GM18519 (cell line): Measurements from ENCODE around the gene MAGOH.

Experiments used
- ATAC-seq: cut with Tn5 transposase; IDR thresholded peaks from one replicate; pipeline ENCODE4 v1.9.1; 2021; ENCODE audit warnings: mild to moderate bottlenecking, moderate library complexity; ENCODE audit not compliant: unreplicated experiment, low FRiP score

The MAGOH gene

DNA sequence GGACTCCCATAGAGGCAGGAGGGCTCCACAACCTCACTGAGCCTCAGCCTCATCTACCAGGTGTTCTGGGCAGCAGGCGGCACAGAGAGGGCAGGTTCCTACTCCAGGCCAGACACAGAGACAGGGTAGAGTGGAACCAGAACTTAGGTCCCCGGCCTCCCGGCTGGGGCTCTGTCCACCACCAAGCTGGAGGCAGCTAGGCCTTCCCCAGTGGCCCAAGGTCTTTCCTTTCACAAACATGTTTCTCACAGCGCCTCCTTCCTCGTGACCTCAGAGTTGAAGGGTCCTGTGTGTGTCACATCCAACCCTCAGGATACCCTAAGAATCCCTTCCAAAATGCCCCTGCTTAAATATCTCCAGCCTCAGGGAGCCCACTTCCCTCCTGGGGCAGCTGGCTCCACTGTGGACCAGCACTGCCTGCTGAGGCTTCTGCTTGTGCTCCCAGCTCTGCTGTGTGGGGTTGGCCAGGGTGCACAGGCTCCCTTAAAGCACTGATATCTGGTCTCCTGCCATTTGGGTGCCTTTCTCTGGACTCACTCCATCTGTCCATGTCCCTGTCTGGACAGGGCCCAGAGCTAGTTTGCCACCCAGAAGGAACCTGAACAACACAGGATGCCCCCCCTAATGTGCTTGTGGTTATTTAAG, 33.2 kb upstream of the MAGOH start:
- ATAC-seq = no peak

DNA sequence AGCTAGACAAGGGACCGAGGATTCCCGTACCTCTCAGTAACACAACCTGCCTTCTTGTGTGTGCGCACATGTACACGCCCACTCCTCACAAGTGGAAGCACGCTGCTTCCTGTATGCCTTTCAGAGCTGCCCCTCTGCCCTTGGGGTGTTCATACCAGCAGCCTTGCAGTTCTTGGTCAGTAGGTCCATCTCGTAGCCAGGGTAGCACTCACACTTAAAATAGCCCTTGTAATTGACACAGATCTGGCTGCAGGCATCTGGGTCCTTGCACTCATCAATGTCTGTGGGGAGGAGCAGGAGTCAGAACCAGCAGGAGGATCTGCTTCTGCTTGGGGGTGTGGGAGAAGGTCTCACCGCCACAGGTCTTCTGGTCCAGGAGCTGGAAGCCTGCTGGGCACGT, 32.6 kb upstream of the MAGOH start:
- ATAC-seq = no peak

DNA sequence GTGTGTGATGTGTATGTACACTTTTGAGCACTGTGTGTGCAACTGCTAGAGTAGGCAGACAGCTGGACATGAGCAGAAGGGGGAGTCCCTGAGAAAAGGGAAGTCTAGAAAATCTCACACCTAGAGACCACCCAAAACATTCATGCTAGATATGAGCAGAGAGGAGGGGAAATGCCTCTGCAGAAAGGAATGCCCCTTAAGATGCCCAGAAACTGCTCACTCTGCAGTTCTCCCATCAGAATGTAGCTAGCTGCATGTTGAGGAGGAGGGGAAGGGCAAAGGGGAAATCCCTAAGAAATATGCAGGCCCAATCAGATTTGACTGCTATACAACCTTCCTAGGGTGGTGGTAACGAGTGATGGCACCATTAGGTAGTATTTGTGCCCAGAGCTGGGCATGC, 31.8 kb upstream of the MAGOH start:
- no peak for ATAC-seq

DNA sequence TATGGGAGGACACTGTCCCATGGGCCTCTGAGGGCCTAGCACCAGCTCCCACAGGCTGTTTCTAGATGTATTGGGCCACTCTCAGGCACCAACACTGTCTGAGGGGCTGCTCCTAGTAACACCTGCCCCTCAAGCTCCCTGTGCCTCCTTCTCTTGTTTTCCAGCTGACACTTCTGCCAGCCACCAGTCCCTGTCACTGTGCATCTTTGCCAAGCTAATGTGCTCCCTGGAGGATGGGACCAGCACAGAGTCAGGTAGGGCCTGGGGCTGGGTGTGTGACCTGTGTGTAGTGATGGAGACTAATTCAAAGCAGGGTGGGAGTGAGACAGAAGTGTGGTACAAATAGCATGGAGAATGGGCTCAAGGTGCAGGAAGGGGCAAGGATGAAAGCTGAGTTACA, 29.4 kb upstream of the MAGOH start:
- ATAC-seq = no peak

DNA sequence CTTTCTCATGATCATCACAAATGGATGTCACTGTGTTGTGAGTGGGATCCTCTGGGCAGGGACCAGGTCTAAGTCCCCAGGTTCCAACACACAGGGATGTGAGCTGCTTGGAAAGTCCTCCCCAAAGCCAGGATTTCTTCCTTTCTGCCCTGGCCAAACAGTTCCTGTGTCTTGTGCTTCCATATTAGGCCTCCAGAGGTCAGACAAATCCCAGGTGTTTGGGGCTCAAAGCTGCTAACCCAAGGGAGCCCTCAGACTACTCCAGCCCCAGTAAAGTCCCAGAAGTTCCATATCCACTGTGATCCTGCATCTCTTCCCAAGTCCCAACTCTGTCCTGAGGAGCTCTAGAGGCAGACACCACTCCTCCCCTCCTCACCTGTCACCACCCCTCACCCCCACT, 27.7 kb upstream of the MAGOH start:
- no peak for ATAC-seq

DNA sequence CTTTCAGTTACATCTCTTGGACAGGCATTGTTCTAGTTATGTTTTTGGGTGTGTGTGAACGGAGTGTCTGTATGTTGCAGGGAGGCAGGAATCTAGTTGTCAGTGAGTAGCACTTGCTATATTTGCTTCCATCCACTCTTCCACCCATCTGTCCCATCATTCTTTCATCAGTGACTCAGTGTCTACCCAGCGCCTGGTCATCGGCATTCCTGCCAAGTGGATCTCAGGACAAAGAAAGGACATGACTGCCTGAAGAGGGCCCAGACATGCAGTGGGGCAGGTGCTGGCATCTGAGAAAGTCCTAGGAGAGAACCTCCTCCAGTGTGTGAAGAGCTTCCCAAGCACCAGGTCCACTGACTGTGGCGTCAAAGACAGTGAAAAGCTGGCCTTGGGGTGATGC, 27.3 kb upstream of the MAGOH start:
- ATAC-seq = no peak

DNA sequence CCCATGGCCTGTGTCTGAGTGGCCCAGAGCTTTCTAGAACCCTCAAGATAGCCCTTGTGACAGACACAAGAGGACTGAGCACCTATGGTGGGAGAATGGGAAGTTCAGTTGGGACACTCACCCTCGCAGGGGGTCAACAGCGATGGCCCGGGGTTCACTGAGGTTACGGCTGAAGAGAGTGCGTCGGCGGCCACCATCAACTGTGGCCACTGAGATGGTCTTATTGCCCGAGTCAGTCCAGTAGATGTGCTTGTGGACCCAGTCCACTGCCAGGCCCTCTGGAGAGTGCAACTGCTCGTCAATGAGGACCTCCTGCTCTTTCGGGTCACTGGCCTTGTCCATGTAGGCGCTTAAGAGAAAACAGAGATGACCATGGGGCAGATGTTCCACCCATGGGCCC, 25.7 kb upstream of the MAGOH start:
- ATAC-seq = no peak

DNA sequence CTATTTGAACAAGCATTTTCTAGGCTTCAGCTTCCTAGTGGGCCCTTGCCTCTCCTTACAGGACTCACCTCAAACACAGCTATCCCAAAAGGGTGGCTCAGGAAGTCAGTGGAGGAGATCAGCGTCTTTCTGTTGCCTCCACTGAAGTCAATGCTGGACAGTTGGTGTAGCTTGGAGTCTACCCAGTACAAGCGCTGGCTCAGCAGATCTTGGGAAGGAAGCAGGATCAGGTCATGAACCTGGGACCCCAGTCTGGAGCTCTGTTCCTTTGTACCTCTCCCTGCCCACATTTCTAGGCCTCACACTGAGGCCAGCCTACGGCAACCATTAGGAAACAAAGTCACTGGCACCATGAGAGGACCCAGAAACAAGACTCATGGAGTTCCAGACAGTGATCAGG, 23.7 kb upstream of the MAGOH start:
- ATAC-seq = no peak

DNA sequence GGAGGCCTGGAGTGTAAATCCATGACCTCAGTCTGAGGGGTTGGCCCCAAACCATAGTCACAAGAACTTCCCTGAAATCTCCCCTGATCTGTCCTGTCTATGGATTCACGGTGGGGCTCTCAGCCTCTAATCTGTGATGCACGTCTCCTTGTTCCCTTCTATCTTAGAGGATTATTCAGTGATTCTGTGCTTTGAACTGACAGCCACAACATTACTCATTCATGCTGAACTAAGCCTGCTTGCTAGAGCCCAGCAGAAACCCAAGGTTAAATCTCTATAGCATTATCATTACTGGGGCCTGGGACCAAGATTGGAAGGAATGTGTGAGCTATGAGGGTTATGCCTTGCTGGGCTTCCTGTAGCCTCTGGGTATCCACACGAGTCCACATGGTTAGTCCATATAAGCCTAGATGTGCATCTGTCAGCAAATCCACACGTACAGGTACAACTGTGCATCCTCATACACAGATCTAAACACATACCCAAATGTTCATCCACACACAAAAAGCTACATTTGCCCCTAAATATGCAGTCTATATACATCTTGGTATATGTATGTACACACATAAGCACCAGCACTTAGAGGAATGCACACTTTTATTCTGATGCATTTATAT, 22.4 kb upstream of the MAGOH start:
- ATAC-seq = no peak

DNA sequence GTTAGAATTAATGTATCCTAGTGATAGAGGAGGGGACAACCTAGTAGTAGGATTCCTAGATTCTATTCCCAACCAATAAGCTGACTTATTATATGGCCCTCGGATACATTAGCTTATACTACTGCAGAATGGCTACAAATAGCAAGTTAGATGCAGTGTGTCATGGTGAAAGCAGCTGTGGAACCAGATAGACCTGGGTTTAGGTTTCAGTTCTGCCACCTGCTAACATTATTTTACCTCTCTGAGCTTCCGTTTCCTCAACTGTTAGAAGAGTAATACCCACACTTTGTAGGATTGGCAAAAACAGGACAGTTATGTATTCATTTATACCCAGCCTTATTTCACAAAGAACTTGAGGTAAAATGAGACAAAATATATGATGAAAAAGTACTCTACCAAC, 21.6 kb upstream of the MAGOH start:
- no peak for ATAC-seq

DNA sequence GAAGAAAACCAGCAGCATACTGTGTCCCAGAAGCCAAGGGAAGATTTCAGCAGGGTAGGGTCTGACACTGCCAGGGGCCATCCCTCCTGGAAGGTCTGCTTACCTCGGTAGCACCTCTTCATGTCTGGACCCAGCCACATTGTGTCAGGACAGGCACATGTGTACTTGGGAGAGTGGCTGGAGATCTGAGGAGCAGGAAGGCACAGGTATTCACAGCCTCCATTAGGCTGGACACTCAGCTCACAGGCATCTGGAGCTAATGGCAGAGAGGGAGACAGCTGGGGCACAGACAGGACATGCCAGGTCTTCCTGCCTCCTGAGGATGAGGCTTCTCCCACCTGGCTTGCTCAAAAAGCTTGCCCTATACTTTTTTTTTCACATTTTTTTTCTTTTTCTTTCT, 19.9 kb upstream of the MAGOH start:
- no peak for ATAC-seq

DNA sequence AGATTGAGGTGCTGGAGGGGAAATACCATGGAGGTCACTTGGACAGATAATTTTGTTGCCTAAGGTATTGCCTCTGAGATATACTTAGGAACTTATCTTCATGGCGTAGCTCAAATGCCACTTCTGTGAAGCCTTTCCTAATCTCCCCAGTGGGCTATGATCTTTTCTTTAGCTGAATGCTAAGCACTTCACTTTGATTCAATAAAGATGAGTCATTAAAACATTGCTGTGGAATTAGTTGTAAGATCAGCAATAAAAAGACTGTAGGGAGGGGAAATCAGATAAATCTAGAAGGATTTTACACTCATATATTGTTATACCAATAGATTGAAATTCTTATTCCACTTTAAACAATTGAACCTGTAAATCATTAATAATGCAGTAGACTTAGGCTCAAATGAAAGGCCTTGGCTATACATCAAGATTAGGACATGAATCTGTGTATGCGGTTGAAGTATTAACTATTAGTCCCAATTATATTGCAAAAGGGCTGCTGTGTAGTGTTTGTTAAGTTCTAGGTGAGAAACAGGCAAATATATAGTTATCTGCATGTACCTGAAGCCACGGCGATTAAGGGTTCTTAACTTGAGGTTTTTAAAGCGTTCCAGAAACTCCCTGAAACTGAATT, 19.2 kb upstream of the MAGOH start:
- ATAC-seq = no peak

DNA sequence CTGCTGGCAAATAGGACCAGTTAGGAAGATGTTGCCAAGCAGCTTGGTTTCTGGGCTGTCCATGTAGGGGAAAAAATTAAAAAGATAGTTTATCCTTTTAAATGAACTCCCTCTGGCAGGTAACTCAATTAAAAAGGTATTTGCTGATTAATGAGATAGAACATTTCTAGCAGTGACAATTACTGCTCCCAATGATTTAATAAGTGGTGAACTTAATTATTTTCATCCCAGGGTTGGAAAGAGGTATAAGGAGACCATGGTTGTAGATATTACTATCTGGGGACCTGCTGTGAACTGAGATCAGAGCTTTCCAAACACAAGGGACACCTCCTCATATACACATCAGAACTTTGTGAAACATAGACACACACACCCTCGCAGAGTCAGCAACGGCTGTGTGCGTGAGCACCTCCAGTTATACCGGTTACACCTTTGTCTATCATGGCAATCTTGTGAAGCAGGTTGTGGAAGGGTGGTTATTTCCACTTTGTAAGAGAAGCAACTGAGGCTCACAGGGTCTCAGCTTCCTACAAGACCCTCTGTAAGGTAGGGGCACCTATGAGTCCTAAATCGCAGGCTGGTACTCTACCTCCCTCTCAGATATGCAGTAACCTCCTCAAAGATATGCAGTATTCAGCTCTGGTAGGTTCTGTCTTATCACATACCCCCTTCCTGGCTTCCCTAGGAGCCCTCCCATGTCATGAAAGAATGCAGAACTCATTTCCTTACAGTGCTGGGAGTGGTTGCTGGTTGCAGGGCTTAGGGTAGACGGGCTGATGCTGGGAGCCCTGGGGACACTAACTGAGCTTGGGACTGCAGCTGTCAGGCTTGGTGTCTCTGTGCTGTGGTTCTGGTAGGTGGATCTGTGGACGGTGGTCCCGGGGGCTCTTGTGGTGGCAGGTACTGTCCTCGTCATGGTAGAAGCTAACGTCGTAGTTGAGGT, 18.5 kb upstream of the MAGOH start:
- ATAC-seq = no peak

DNA sequence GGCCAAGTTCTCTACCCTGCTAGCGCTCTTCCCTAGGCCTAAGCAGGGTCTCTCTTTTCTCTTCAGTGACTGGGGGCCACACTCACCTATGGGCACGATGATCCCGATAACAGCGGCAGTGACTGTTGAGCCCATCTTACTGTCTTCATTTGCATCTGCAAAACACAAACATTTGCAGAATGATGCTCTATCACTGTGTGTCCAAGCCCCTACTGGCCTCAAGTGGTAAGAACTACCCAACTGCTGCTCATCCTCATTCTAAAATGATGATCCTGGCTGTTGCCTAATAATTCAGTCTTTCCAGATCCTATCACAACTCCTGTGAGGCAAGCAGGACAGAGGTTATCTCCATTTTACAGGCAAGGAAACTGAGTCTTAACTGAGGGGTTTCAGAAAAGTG, 16.7 kb upstream of the MAGOH start:
- ATAC-seq = no peak

DNA sequence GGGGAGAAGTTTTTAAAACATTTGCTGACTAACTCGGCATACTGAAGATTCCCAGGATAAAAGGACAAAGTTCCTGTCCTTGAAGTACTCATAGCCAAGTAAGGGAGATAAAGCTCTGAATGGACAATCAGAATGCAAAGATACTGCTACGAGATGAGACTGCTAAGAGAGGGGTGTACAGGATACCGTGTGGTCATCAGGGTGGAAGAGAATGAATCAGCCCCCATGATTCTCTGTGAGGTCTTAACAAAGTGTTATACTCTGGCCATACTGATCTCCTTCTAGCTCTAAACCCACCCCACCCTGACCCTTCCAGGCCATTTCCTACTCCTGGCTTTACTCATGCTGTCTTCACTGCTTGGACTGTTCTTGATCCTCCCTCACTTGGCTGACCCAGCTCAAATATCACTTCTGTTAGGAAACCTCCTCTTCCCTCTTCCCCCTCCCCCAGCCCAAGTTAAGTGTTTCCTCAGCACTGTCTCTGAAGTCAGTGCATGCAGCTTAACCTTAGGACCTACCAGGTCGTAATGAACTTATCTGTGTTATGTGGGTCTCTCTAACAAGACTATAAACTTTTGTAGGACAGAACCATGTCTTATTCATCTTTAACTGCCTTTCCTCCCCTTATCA, 15.8 kb upstream of the MAGOH start:
- ATAC-seq = no peak

DNA sequence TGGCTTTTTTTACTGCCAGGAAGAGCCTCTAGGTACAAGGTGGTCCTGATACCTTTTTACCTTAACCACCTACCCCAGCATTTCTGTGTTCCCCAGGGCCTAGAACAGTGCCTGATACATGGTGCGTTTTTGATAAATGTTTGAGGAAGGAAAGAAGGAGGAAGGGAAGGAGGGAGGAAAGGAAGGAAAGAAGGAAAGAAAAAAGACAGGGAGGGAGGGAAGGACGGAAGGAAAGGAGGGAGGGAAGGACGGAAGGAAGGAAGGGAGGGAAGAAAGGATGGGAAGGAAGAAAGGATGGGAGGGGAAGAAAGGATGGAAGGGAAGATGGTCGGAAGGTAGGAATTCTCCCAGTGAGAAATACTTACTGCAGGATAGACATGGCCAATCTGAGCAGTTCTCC, 12.0 kb upstream of the MAGOH start:
- ATAC-seq = no peak

DNA sequence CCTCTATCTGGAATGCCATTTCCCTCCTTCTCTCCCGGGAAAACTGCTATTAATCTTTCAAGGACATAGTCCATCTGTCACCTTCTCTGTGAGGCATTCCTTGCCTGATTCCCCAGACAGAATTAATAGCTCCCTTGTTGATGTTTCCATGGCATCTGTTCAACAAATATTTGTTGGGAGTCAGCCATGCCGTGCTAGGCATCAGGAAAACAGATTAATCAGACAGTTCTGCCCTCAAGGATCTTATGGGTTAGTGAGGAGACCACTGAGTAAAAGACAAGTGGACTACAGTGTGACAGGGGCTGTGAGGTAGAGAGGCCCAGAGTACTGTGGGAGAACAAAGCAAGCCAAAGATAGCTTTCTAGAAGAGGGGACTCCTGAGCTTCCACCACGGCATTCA, 11.4 kb upstream of the MAGOH start:
- no peak for ATAC-seq

DNA sequence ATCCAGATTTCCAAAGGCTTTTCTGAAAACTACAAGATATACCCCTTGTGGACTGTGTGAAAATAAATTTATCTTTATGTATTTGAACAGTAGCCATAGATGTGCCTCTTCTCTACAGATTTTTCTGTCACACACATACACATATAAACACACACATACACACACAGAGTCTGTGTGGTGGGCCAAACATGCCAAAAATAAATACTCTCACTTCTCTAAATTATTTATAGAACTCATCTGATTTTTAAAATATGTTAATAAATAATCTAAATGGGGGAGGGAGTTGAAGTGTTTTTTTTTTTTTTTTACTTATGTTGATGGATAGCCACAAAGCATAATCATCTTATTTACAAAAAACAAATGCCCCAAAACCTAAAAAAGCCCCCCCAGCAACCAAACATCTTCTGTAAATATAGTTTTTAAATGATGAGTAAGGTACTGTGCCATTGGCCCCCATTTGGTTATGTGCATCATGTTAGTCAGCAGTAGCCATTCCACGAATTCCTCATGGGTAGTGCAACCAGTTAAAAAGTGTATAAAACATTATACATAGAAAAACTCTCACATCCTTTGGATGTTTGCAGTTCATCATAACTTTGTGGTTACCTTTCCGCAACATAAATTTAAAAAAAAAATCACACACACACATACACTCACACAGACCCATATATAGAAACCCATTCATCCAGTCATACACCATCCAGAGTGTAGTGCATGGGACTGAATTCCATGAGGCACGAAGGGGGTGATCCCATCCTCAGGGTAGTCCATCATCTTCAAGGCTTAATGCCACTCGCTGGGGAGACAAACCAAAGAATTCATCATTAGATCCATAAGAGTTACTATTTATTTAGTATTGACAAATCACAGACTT, 8.2 kb upstream of the MAGOH start:
- no peak for ATAC-seq

DNA sequence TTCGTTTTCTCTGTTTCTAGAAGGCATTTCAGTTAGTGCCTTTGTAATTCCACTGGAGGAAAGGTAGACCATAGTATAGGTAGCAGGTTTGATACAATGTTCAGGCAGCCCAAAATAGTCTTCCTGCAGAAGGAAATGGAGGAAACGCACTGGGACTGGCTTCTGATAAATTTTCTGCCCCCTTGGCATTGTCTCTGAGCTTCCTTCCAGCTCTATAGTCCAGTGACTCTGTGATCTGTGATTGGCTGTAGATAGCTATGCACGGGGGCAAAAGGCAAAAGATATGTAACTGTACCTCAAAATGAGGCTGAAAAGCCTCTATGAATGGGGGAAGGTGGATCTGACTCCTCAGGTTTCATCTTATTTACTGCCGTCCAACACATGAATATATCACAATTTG, 5.8 kb upstream of the MAGOH start:
- ATAC-seq = no peak

DNA sequence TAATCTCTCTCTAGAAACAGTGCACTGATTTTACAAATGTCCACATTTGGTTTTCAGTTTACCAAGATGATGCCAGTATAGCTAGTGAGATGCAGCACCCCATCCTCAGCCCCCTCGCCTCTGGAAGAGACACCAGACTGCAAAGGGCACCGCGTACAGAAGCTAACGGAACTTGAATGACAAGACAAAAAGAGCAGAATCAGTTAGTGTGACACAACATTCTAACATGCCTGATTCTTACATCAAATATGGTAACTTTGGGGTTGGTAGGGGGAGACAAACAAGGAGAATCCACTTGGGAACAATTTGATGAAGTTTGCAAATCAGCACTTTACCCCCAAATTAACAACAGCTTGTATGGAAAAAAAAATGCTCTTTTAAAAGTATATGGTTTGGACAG, 4.1 kb upstream of the MAGOH start:
- ATAC-seq = no peak
